ENCODE data around the gene CSMD2.

DNA sequence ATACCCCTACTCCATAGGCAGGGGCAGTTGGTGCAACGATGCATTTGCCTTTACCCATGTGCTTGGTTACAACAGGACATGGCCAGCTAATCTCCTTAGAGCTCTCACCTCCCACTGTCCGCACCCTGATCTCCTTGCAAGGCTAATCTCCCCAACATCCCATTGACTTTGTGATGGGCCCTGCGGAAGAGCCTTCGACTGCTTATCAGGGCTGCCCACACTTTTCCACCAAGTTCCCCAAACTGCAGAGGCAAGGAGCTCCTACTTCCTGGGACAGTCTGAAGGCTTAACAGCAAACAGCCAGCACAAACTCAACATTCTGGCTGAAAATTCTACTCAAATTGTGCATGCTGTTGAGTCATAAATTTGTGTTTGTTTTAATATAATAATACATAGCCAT is 47.6 kb upstream of the CSMD2 start:
- TF ChIP-seq, protein P1, sequence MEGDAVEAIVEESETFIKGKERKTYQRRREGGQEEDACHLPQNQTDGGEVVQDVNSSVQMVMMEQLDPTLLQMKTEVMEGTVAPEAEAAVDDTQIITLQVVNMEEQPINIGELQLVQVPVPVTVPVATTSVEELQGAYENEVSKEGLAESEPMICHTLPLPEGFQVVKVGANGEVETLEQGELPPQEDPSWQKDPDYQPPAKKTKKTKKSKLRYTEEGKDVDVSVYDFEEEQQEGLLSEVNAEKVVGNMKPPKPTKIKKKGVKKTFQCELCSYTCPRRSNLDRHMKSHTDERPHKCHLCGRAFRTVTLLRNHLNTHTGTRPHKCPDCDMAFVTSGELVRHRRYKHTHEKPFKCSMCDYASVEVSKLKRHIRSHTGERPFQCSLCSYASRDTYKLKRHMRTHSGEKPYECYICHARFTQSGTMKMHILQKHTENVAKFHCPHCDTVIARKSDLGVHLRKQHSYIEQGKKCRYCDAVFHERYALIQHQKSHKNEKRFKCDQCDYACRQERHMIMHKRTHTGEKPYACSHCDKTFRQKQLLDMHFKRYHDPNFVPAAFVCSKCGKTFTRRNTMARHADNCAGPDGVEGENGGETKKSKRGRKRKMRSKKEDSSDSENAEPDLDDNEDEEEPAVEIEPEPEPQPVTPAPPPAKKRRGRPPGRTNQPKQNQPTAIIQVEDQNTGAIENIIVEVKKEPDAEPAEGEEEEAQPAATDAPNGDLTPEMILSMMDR (IDR thresholded peaks at IDR 0.05), result no peak
- TF ChIP-seq EZH2 (IDR thresholded peaks at IDR 0.05) (no peak), EZH2phosphoT487 (IDR thresholded peaks at IDR 0.05) (no peak)

All from neural progenitor cell (in vitro differentiated cells).